HPDE6-E6E7 (cell line): ENCODE measurements around the gene ASTN2.

Experiments
- DNase-seq: peaks from one replicate; pipeline ENCODE4 v3.0.0; 2011; ENCODE audit warnings: missing footprints; ENCODE audit errors: extremely low spot score

The ASTN2 gene

GRCh38 chr9:116574027-116574679 is 840.7 kb downstream of the ASTN2 start:
- no peak for DNase-seq

DNA sequence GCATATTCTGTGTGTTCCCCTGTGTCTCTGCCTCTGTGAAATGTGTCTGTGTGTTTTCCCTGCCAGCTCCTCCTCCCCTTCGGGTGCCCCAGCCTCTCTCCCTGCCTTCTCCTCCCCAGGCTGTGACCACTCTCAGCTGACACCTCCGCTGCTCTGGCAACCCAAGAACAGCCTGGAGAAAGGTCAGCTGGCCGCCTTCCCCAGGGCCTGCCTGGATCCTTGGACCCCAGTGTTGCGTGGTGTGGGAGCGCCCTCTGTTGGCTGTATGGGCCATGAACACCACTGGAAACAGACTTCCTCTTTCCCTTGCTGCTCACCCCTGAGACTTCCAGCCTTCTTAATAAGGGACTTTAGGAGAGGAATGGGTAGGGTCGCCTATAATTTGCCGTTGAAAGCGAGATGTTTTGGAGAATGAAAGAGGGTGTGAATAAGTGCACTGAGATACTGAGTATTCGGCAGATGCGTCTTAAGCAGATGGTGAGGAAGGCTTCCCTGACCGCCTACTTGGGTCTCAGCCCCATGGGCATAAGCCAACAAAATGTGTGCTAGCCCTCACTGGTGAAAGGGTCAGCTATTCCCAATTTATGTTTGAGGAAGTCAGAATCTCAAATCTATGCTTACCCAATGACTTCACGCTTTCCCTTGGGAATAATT is 842.6 kb downstream of the ASTN2 start:
- DNase-seq: peak; percentile 81

DNA sequence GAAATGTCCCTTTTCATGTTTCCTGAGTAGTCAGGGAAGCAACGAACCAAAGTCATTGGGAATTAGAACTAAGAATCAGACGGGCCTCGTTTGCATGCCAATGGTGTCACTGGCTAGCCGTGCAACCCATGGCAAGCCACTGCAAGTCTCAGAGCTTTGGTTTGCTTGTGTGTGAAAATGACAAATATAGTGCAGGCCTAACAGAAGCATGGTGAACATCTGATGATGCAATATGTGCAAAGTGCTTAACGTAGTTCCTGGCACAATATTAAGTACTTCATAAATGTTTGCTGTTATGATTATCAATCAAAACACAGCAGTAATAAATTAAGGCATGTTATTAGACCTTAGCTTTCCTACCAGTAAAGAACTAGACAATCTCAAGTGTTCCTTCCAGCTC is 845.7 kb downstream of the ASTN2 start:
- DNase-seq: no peak

- DNase-seq: no peak
Measured at GRCh38 chr9:116566677-116567488, 848.0 kb downstream of the ASTN2 start.

GRCh38 chr9:116565986-116566385 is 848.9 kb downstream of the ASTN2 start:
- DNase-seq: no peak

GRCh38 chr9:116564266-116564793 is 850.5 kb downstream of the ASTN2 start:
- DNase-seq: no peak

- no peak for DNase-seq
Measured at GRCh38 chr9:116558818-116559540, 855.9 kb downstream of the ASTN2 start.

DNA sequence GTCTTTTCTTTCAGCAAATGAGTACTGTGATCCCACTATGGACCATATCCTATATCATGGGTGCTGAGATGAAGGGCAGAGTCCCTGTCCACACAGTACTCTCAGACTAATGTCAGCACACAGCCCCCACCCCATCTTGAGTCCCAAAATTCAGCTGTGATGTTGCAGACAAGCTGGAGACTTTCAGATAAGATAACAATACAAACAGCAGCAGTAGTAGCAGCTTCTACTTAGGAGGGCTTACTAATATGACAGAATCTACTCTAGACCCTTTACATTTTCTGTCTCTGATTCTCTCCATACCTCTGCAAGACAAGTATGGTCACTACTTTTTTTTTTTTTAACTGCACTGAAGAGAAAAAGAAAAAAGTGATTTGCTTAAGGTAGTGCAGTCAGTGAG is 856.8 kb downstream of the ASTN2 start:
- no peak for DNase-seq

DNA sequence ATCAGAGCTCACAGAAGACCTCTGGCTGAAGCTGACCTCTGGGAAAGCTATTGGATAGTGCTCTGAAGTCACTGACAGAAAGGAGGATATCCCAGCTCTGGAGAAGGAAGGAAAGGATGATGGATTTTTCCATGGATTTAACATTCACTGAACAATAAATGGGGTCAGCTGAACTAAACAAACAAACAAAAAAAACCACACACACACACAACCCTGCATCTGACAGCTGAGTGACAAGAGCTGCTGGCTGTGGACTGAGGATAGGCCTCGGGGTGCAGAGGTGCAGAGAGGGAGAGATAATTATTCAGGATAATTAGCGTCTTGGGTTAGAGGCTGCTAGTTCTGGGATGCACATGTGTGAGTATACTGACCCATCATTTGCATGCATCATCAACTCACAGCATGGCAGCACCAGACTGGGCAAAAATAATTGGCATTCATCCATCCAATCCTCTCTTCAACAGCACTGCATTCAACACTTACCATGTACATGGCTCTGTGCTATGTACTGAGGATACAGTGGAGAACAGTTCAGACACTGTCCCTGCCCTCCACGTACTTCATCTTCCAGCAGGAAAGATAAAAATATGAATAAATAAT is 859.2 kb downstream of the ASTN2 start:
- no peak for DNase-seq

DNA sequence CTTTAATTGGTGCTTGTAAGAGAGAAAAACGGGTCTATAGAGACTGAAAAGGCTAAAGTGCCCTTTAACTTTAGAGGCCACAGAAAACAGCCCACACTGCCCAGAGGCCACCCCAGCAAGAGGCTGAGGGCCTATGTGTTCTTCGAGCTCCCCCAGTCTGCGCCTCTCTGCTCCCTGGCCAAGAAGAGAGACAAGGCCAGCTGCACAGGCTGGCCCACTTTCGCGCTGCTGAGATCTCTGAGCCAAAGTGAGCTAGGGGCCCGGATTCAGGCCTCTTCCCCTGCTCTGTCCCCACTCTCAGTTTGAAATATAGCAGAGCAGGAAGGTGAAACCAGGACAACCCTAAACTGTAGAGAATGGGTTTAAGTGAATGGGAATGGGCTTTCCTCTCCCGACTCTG is 859.7 kb downstream of the ASTN2 start:
- no peak for DNase-seq

- DNase-seq: no peak
Measured at GRCh38 chr9:116550696-116551436, 864.0 kb downstream of the ASTN2 start.

GRCh38 chr9:116549786-116550660 is 864.8 kb downstream of the ASTN2 start:
- DNase-seq: no peak

- peak; percentile 98 for DNase-seq
Measured at GRCh38 chr9:116549061-116549664, 865.7 kb downstream of the ASTN2 start.

DNA sequence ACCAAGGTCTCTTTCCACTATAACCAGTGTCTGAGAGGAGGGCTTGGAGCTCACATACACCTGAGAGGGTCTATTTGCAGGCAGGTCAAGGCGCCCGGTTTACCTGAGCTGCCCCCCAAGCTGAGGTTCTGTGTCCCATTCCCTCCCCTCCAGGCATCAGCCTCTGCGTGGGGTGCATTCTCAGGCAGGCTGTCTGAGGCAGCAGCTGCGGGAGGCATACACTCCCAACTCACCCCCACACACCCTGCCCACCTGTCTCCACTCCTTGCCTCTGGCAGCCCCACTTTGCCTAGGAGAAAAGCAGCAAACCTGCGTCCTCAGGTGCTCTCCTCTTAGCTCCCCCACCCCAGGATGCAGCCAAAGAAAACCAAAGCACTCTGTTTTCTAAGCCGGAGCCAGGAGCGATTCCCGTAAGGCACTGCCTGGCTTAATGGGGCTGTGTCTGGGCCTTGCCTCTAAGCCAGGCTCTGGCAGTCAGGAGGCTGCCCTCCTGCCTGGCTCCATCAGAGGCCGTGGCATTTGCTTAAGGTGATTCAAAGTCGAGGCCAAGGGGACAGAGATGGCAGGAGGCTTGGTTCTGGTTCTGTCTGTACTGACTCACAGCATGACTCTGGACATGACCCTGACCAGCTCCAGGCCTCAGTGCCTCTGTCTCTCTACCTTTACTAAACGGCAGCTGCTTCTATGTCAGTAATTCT is 867.0 kb downstream of the ASTN2 start:
- no peak for DNase-seq

GRCh38 chr9:116546711-116547581 is 867.9 kb downstream of the ASTN2 start:
- no peak for DNase-seq

- no peak for DNase-seq
Measured at GRCh38 chr9:116544896-116545295, 870.0 kb downstream of the ASTN2 start.

GRCh38 chr9:116543731-116544400 is 871.0 kb downstream of the ASTN2 start:
- DNase-seq: no peak
